H1 (cell line): Measurements from ENCODE around the gene C2orf78. TPM values are rescaled to one million over a fixed set of nuclear protein-coding genes. Genes with fewer than 3 reads are reported as not detected.

ENCODE experiments used
- CTCF ChIA-PET: fragments of 300-600 bp; sonication (Branson Sonifier 250); formaldehyde crosslinking; loops from one replicate; lab custom pipeline; 2021; ENCODE audit not compliant: partially characterized antibody; lab: Charles Lee
- POLR2A ChIA-PET: fragments of 300-600 bp; sonication (Branson Sonifier 250); formaldehyde crosslinking; loops from one replicate; lab custom pipeline; 2021; ENCODE audit warnings: inconsistent platforms; ENCODE audit not compliant: partially characterized antibody; lab: Charles Lee
- DNase-seq, 2 experiments: peaks; one replicate each; pipeline versions ENCODE4 v3.0.0 to v3.0.0-alpha.2; 2010 to 2022; ENCODE audit warnings: low spot score in 2 of 2, low read depth in 1 of 2, mixed read lengths in 1 of 2
- FAIRE-seq: peaks from 2 replicates; lab custom pipeline; 2011; peaks lifted over from hg19 to GRCh38; lab: Jason Lieb, UNC
- H2AFZ ChIP-seq: 2 replicates; pipeline ENCODE4 v1.8.1; 2012; ENCODE audit warnings: low read length, inconsistent platforms
- H2AK5ac ChIP-seq: 2 replicates; pipeline ENCODE4 v1.6.1; 2013; ENCODE audit warnings: low read depth, low read length
- H2BK120ac ChIP-seq: replicated peaks from 2 replicates; pipeline ENCODE3; 2013; ENCODE audit warnings: low read depth, low read length, inconsistent platforms
- H2BK12ac ChIP-seq: 2 replicates; pipeline ENCODE4 v1.6.1; 2013; ENCODE audit warnings: low read depth, low read length
- H2BK15ac ChIP-seq: 2 replicates; pipeline ENCODE4 v1.6.1; 2013; ENCODE audit warnings: low read length
- H2BK20ac ChIP-seq: 2 replicates; pipeline ENCODE4 v1.6.1; 2013; ENCODE audit warnings: low read length
- H2BK5ac ChIP-seq: 2 replicates; pipeline ENCODE4 v1.6.1; 2013; ENCODE audit warnings: low read depth, low read length
- H3K14ac ChIP-seq: 2 replicates; pipeline ENCODE4 v1.6.1; 2013; ENCODE audit warnings: inconsistent platforms; ENCODE audit not compliant: insufficient read length
- H3K18ac ChIP-seq: 2 replicates; pipeline ENCODE4 v1.6.1; 2013; ENCODE audit warnings: low read length; ENCODE audit errors: extremely low read depth
- H3K23ac ChIP-seq: 2 replicates; pipeline ENCODE4 v1.6.1; 2013; ENCODE audit warnings: inconsistent platforms; ENCODE audit not compliant: insufficient read length
- H3K23me2 ChIP-seq: 2 replicates; pipeline ENCODE4 v1.6.1; 2013; ENCODE audit warnings: low read depth, low read length
- H3K27ac ChIP-seq: 2 replicates; pipeline ENCODE4 v1.6.1; 2011; ENCODE audit warnings: low read depth, low read length, inconsistent platforms
- H3K27me3 ChIP-seq, 4 experiments: replicated peaks in 1 of 4; 1 replicate in 1 of 4; 2 replicates in 3 of 4; pipeline versions ENCODE4 v1.6.1 to v1.8.1; 2011 to 2013; ENCODE audit warnings: low read length in 3 of 4, mild to moderate bottlenecking in 3 of 4, inconsistent platforms in 2 of 4, mixed read lengths in 2 of 4, moderate library complexity in 1 of 4; ENCODE audit not compliant: control insufficient read depth in 3 of 4, insufficient read depth in 3 of 4; ENCODE audit errors: extremely low read depth in 1 of 4
- H3K36me3 ChIP-seq, 4 experiments: 2 replicates each; pipeline versions ENCODE4 v1.6.1 to v1.8.1; 2011 to 2013; ENCODE audit warnings: mild to moderate bottlenecking in 4 of 4, low read length in 3 of 4, moderate library complexity in 2 of 4, control low read depth in 1 of 4, inconsistent platforms in 1 of 4; ENCODE audit not compliant: insufficient read depth in 4 of 4, control insufficient read depth in 2 of 4
- H3K4ac ChIP-seq: replicated peaks from 2 replicates; pipeline ENCODE3; 2013; ENCODE audit warnings: low read length, low read depth, mixed read lengths, inconsistent platforms; ENCODE audit not compliant: insufficient read length
- H3K4me1 ChIP-seq, 4 experiments: replicated peaks in 1 of 4; 1 replicate in 1 of 4; 2 replicates in 3 of 4; pipeline versions ENCODE4 v1.6.1 to v1.8.1; 2011 to 2013; ENCODE audit warnings: low read length in 3 of 4, inconsistent platforms in 2 of 4, mixed read lengths in 1 of 4; ENCODE audit not compliant: insufficient read depth in 4 of 4, control insufficient read depth in 3 of 4
- H3K4me2 ChIP-seq, 2 experiments: 2 replicates each; pipeline versions ENCODE4 v1.6.1 to v1.8.1; 2011 to 2013; ENCODE audit warnings: low read depth in 2 of 2, low read length in 2 of 2, control low read depth in 1 of 2, inconsistent platforms in 1 of 2, mild to moderate bottlenecking in 1 of 2; ENCODE audit not compliant: insufficient read depth in 1 of 2
- H3K4me3 ChIP-seq, 4 experiments: fragments of 200-600, 300-600 bp in 1 of 4; sonication (generic), shearing (Covaris generic), sonication (Bioruptor Twin) in 1 of 4; 2 replicates each; pipeline versions ENCODE4 v1.5.1 to v1.8.1; 2011 to 2016; ENCODE audit warnings: low read length in 4 of 4, low read depth in 3 of 4, control low read depth in 2 of 4, inconsistent platforms in 2 of 4, mild to moderate bottlenecking in 2 of 4, mixed read lengths in 1 of 4, moderate library complexity in 1 of 4; ENCODE audit not compliant: insufficient read depth in 2 of 4; ENCODE audit errors: extremely low read depth in 1 of 4
- H3K56ac ChIP-seq: replicated peaks from 2 replicates; pipeline ENCODE3; 2013; ENCODE audit warnings: low read depth, mild to moderate bottlenecking, mixed read lengths, low read length, inconsistent platforms; ENCODE audit not compliant: insufficient read length
- H3K79me1 ChIP-seq: 2 replicates; pipeline ENCODE4 v1.6.1; 2013; ENCODE audit warnings: low read depth, low read length, control low read depth
- H3K79me2 ChIP-seq, 2 experiments: 2 replicates each; pipeline versions ENCODE4 v1.6.1 to v1.8.1; 2012 to 2013; ENCODE audit warnings: low read length in 2 of 2, mild to moderate bottlenecking in 2 of 2, inconsistent platforms in 1 of 2; ENCODE audit not compliant: insufficient read depth in 2 of 2, control insufficient read depth in 1 of 2
- H3K9ac ChIP-seq, 4 experiments: replicated peaks in 1 of 4; 1 replicate in 1 of 4; 2 replicates in 3 of 4; pipeline versions ENCODE4 v1.6.1 to v1.8.1; 2011 to 2013; ENCODE audit warnings: low read depth in 3 of 4, low read length in 3 of 4, control low read depth in 2 of 4, mild to moderate bottlenecking in 2 of 4, moderate library complexity in 2 of 4, inconsistent platforms in 1 of 4; ENCODE audit errors: extremely low read depth in 1 of 4
- H3K9me3 ChIP-seq, 2 experiments: 2 replicates each; pipeline versions ENCODE4 v1.6.1 to v1.8.1; 2012 to 2013; ENCODE audit warnings: mild to moderate bottlenecking in 2 of 2, moderate library complexity in 2 of 2, control low read depth in 1 of 2, inconsistent platforms in 1 of 2, low read depth in 1 of 2, low read length in 1 of 2, mixed read lengths in 1 of 2; ENCODE audit not compliant: insufficient read depth in 2 of 2
- H4K20me1 ChIP-seq, 2 experiments: replicated peaks in 1 of 2; 2 replicates each; pipeline versions ENCODE3 to v1.8.1; 2011 to 2013; ENCODE audit warnings: inconsistent platforms in 2 of 2, low read length in 2 of 2, mild to moderate bottlenecking in 1 of 2; ENCODE audit not compliant: insufficient read depth in 2 of 2, control insufficient read depth in 1 of 2
- H4K5ac ChIP-seq: 2 replicates; pipeline ENCODE4 v1.6.1; 2013; ENCODE audit warnings: low read length, low read depth, mixed read lengths, inconsistent platforms; ENCODE audit not compliant: insufficient read length
- H4K8ac ChIP-seq: 2 replicates; pipeline ENCODE4 v1.8.0; 2013; ENCODE audit warnings: mild to moderate bottlenecking, moderate library complexity, low read length, inconsistent platforms; ENCODE audit not compliant: insufficient read depth; ENCODE audit errors: extremely low read depth
- H4K91ac ChIP-seq: replicated peaks from 2 replicates; pipeline ENCODE3; 2013; ENCODE audit warnings: low read length, mixed read lengths, inconsistent platforms; ENCODE audit not compliant: insufficient read length
- ASH2L ChIP-seq: fragments of 200-600, 300-600 bp; sonication (generic); IDR thresholded peaks from one replicate; pipeline ENCODE4 v1.7.1; 2017; ENCODE audit warnings: low read length
- ATF3 ChIP-seq: IDR thresholded peaks from 2 replicates; pipeline ENCODE4 v1.6.1; 2011; ENCODE audit warnings: low read depth, mild to moderate bottlenecking, low read length; ENCODE audit not compliant: insufficient read depth
- BACH1 ChIP-seq: IDR thresholded peaks from 2 replicates; pipeline ENCODE4 v1.6.1; 2012; ENCODE audit warnings: low read length, improper control_type of control experiment
- CHD1 ChIP-seq: IDR thresholded peaks from 2 replicates; pipeline ENCODE4 v1.6.1; 2012; ENCODE audit warnings: low read depth, low read length, improper control_type of control experiment
- CHD2 ChIP-seq: IDR thresholded peaks from 2 replicates; pipeline ENCODE4 v1.6.1; 2012; ENCODE audit warnings: low read length, improper control_type of control experiment
- EGR1 ChIP-seq: IDR thresholded peaks from 2 replicates; pipeline ENCODE4 v1.6.1; 2011; ENCODE audit warnings: low read depth, low read length, borderline replicate concordance
- FOSL1 ChIP-seq: IDR thresholded peaks from 2 replicates; pipeline ENCODE4 v1.6.1; 2011; ENCODE audit warnings: mild to moderate bottlenecking, low read depth, low read length, moderate library complexity; ENCODE audit not compliant: insufficient read depth
- HDAC2 ChIP-seq, 2 experiments: fragments of 300-600 bp in 1 of 2; sonication (generic) in 1 of 2; IDR thresholded peaks; 2 replicates each; pipeline ENCODE4 v1.6.1; 2011 to 2012; ENCODE audit warnings: low read depth in 2 of 2, low read length in 2 of 2, mild to moderate bottlenecking in 2 of 2, moderate library complexity in 2 of 2, borderline replicate concordance in 1 of 2, inconsistent platforms in 1 of 2
- KDM4A ChIP-seq: IDR thresholded peaks from one replicate; pipeline ENCODE4 v1.7.1; 2012; ENCODE audit warnings: low read depth, mild to moderate bottlenecking, moderate library complexity, low read length, inconsistent platforms; ENCODE audit not compliant: severe bottlenecking
- MAX ChIP-seq: IDR thresholded peaks from 2 replicates; pipeline ENCODE4 v1.6.1; 2012; ENCODE audit warnings: inconsistent platforms
- NRF1 ChIP-seq: IDR thresholded peaks from 2 replicates; pipeline ENCODE4 v1.6.1; 2011; ENCODE audit warnings: mild to moderate bottlenecking, low read depth, low read length, improper control_type of control experiment
- PHF8 ChIP-seq: fragments of 200-600 bp; sonication (generic); conservative IDR thresholded peaks from 2 replicates; pipeline ENCODE4 v1.7.1; 2012; ENCODE audit warnings: low read depth, mild to moderate bottlenecking, inconsistent platforms, low read length, moderate library complexity
- SP4 ChIP-seq: IDR thresholded peaks from 2 replicates; pipeline ENCODE4 v1.6.1; 2012; ENCODE audit warnings: low read length, inconsistent platforms
- TBP ChIP-seq: IDR thresholded peaks from 2 replicates; pipeline ENCODE4 v1.6.1; 2011; ENCODE audit warnings: low read depth, low read length, improper control_type of control experiment
- WGBS, 2 experiments: shearing (Covaris generic) in 1 of 2; methylation state at CpG; one replicate each; pipeline versions ENCODE4 v1.1.6 to v1.1.7; 2013 to 2015; ENCODE audit warnings: low lambda C conversion rate in 2 of 2, mixed read lengths in 2 of 2, inconsistent platforms in 1 of 2, low coverage in 1 of 2, missing lambda C conversion rate in 1 of 2; ENCODE audit not compliant: insufficient replicate concordance in 2 of 2, insufficient coverage in 1 of 2, insufficient read length in 1 of 2; ENCODE audit errors: extremely low coverage in 1 of 2, missing lambda C conversion rate in 1 of 2; 5-methylcytosine and 5-hydroxymethylcytosine counted together
- polyA plus RNA-seq, 7 experiments: library from polyadenylated mRNA; depleted of rRNA in 3 of 7; stranded (reverse) in 5 of 7; unstranded in 2 of 7; fragments of >200 nt in 5 of 7; fragments of 200-250 nt in 2 of 7; gene quantifications; 1 replicate in 5 of 7; 2 replicates in 1 of 7; 4 replicates in 1 of 7; pipeline versions ENCODE4 v1.2.1 to v1.2.3, GENCODE V29; 2011 to 2013; ENCODE audit warnings: missing spikeins in 2 of 7, mixed read lengths in 2 of 7
- total RNA-seq: library from RNA; stranded (reverse); fragmentation: NEBNext Ultra II Directional; extraction: Animal tissue kit (Norgen Biotek cat#: 25700); gene quantifications from 2 replicates; pipeline ENCODE4 v1.2.1, GENCODE V29; 2021

Gene C2orf78
- total and polyA plus RNA-seq, 2 of the 8 experiments (the other 6 are each of a cell fraction or from before 2014, with no cell fraction given) = 0.39 to 0.89 TPM

- Histone ChIP-seq H3K56ac (no peak overlapping the region), H3K79me2 (0 out of 4 replicates have a peak, but pooled peaks cover 0 to 5% of the 10 kb centered on the region in 2 experiments), H2BK120ac (no peak overlapping the region), H3K14ac (no peak overlapping the region), H3K9ac (no peak overlapping the region), H3K27ac (no peak overlapping the region), H2BK5ac (no peak overlapping the region), H4K20me1 (peaks cover 2 to 6% of the 10 kb centered on the region in 2 experiments), H3K4me2 (no peak overlapping the region), H2BK20ac (no peak overlapping the region), H2AK5ac (no peak overlapping the region), H3K4ac (no peak overlapping the region), H3K27me3 (no peaks in the 10 kb centered on the region), H3K4me3 (no peak overlapping the region), H4K91ac (no peak overlapping the region), H3K23ac (no peak overlapping the region), H3K9me3 (no peaks in the 10 kb centered on the region), H2AFZ (no peak overlapping the region), H2BK15ac (no peak overlapping the region), H3K36me3 (peaks cover 11 to 50% (median 31%) of the 10 kb centered on the region in 4 experiments), H3K23me2 (no peaks in the 10 kb centered on the region), H2BK12ac (no peak overlapping the region), H4K8ac (no peak overlapping the region), H4K5ac (no peak overlapping the region), H3K79me1 (no peaks in the 10 kb centered on the region), H3K4me1 (no peaks in the 10 kb centered on the region), H3K18ac (no peak overlapping the region)
- WGBS, 2 experiments = 85% methylated on average over 2 of the region's 2 CpGs; no CpG with 5 or more reads in 1 of the 2 experiments
- FAIRE-seq (no peak), DNase-seq (no peak)
- ChIA-PET CTCF (interaction anchor here (0.9 to 3.0 kb wide), 3 partner anchors 17 to 164 kb away, joined by 3 to 14 read pairs (median 4); no protein-coding TSS in a partner anchor), POLR2A (interaction anchor here (0.6 kb wide), 1 partner anchor 106 kb away, joined by 3 read pairs; no protein-coding TSS in a partner anchor)
- TF ChIP-seq MAX (no peak), EGR1 (no peak), ATF3 (no peak), TBP (no peak), CHD2 (no peak), FOSL1 (no peak), ASH2L (no peak), HDAC2 (IDR thresholded peaks at IDR 0.05; ENCODE audit: borderline replicate concordance in 1 of 2, low read depth in 2 of 2, low read length in 2 of 2) (no peak), NRF1 (no peak), BACH1 (no peak), PHF8 (no peak), CHD1 (no peak), KDM4A (no peak), SP4 (no peak)
Observed at GRCh38 chr2:73844087-73844486, 60.1 kb downstream of the C2orf78 start.
